HepG2 (cell line): ENCODE data around the gene NEGR1. TPM values are rescaled to one million over a fixed set of nuclear protein-coding genes. Genes with fewer than 3 reads are reported as not detected.

Experiments used
- ATAC-seq: fragments of 200-7000 bp; cut with Tn5 transposase; 3 replicates; pipeline ENCODE4 v1.9.1; 2020; ENCODE audit warnings: mild to moderate bottlenecking, moderate library complexity
- BruUV-seq: library from RNA; stranded (reverse); fragments of 400-500 nt; replicated peaks from 2 replicates; lab custom pipeline; 2021; lab: Mats Ljungman, UMichigan
- CTCF ChIA-PET: fragments of 300-600 bp; formaldehyde crosslinking; extraction: SDS; loops from one replicate; lab custom pipeline; 2021; ENCODE audit warnings: low total read pairs, inconsistent platforms, low intra/inter-chr PET ratio; lab: Yijun Ruan, JAX
- POLR2A ChIA-PET: fragments of 350-600 bp; sonication (Branson Sonifier 250); formaldehyde crosslinking; loops from one replicate; lab custom pipeline; 2020; ENCODE audit warnings: antibody characterized with exemption, inconsistent platforms; lab: Yijun Ruan, JAX
- DNase-seq: peaks from one replicate; pipeline ENCODE4 v3.0.0-alpha.2; 2015; ENCODE audit warnings: low spot score
- FAIRE-seq: peaks from 3 replicates; lab custom pipeline; 2011; peaks lifted over from hg19 to GRCh38; lab: Jason Lieb, UNC
- H2AFZ ChIP-seq: one replicate; pipeline ENCODE4 v1.6.1; 2011; ENCODE audit warnings: low read length, inconsistent platforms
- H3K27ac ChIP-seq: fragments of 300-600 bp; 3 replicates; pipeline ENCODE4 v1.8.0; 2011; ENCODE audit warnings: mixed run types, mild to moderate bottlenecking, mixed read lengths, low read length, inconsistent platforms; ENCODE audit not compliant: insufficient read depth; ENCODE audit errors: extremely low read length
- H3K27me3 ChIP-seq, 2 experiments: fragments of 200-600 bp in 1 of 2; 2 replicates in 1 of 2; 3 replicates in 1 of 2; pipeline versions ENCODE4 v1.6.0 to v1.8.0; 2011; ENCODE audit warnings: low read length in 2 of 2, mild to moderate bottlenecking in 2 of 2, moderate library complexity in 2 of 2, inconsistent platforms in 1 of 2; ENCODE audit not compliant: insufficient read depth in 2 of 2, control insufficient read depth in 1 of 2
- H3K36me3 ChIP-seq, 2 experiments: fragments of 200-600 bp in 1 of 2; replicated peaks in 1 of 2; 2 replicates in 1 of 2; 3 replicates in 1 of 2; pipeline versions ENCODE4 v1.5.1 to v1.8.0; 2011; ENCODE audit warnings: low read length in 2 of 2, inconsistent platforms in 1 of 2; ENCODE audit not compliant: insufficient read depth in 2 of 2, control insufficient read depth in 1 of 2
- H3K4me1 ChIP-seq: 2 replicates; pipeline ENCODE4 v1.5.1; 2012; ENCODE audit warnings: low read length, inconsistent platforms; ENCODE audit not compliant: insufficient read depth
- H3K4me2 ChIP-seq: 2 replicates; pipeline ENCODE4 v1.6.0; 2011; ENCODE audit warnings: low read depth, low read length, inconsistent platforms
- H3K4me3 ChIP-seq, 3 experiments: fragments of 200-600 bp in 1 of 3; sonication (generic), shearing (Covaris generic) in 1 of 3; replicated peaks in 1 of 3; 2 replicates each; pipeline ENCODE4 v1.5.1; 2011 to 2016; ENCODE audit warnings: low read length in 3 of 3, inconsistent platforms in 2 of 3, low read depth in 2 of 3, mild to moderate bottlenecking in 2 of 3, control low read depth in 1 of 3, mixed read lengths in 1 of 3; ENCODE audit not compliant: insufficient read depth in 1 of 3
- H3K79me2 ChIP-seq: one replicate; pipeline ENCODE4 v1.6.1; 2011; ENCODE audit warnings: low read length, inconsistent platforms; ENCODE audit not compliant: insufficient read depth
- H3K9ac ChIP-seq: 2 replicates; pipeline ENCODE4 v1.6.0; 2011; ENCODE audit warnings: mild to moderate bottlenecking, low read depth, low read length, inconsistent platforms; ENCODE audit not compliant: insufficient read depth
- H3K9me3 ChIP-seq: 2 replicates; pipeline ENCODE4 v1.5.1; 2012; ENCODE audit warnings: mild to moderate bottlenecking, low read length
- H4K20me1 ChIP-seq: 2 replicates; pipeline ENCODE4 v1.6.0; 2011; ENCODE audit warnings: inconsistent platforms, mild to moderate bottlenecking, low read length, moderate library complexity; ENCODE audit not compliant: insufficient read depth
- CENPT ChIP-seq: sonication (generic); formaldehyde crosslinking; IDR thresholded peaks from 2 replicates; pipeline ENCODE4 v1.8.0; 2022; ENCODE audit warnings: low read depth, mild to moderate bottlenecking, moderate library complexity, missing genetic modification reagents
- HMG20B ChIP-seq: conservative IDR thresholded peaks from 2 replicates; pipeline ENCODE4 v1.6.1; 2016; ENCODE audit warnings: missing genetic modification reagents, missing compliant biosample characterization
- KDM2A ChIP-seq: sonication (generic); formaldehyde crosslinking; IDR thresholded peaks from 2 replicates; pipeline ENCODE4 v1.4.0; 2020; ENCODE audit warnings: low read depth, missing genetic modification reagents, borderline replicate concordance
- MED8 ChIP-seq: sonication (generic); formaldehyde crosslinking; IDR thresholded peaks from 2 replicates; pipeline ENCODE4 v1.8.1; 2023; ENCODE audit warnings: mild to moderate bottlenecking, missing genetic modification reagents; ENCODE audit not compliant: insufficient replicate concordance
- NR2F2 ChIP-seq: IDR thresholded peaks from 2 replicates; pipeline ENCODE4 v1.6.1; 2012; ENCODE audit warnings: low read depth, inconsistent platforms, borderline replicate concordance
- ZNF3 ChIP-seq: IDR thresholded peaks from 2 replicates; pipeline ENCODE4 v1.7.0; 2017; ENCODE audit warnings: inconsistent platforms
- ZNF335 ChIP-seq: sonication (generic); formaldehyde crosslinking; IDR thresholded peaks from 2 replicates; pipeline ENCODE4 v1.4.0; 2020; ENCODE audit warnings: missing genetic modification reagents
- ZNF383 ChIP-seq: sonication (generic); formaldehyde crosslinking; IDR thresholded peaks from 2 replicates; pipeline ENCODE4 v1.4.0; 2020; ENCODE audit warnings: missing genetic modification reagents, mild to moderate bottlenecking, borderline replicate concordance
- ZNF556 ChIP-seq: sonication (generic); formaldehyde crosslinking; IDR thresholded peaks from 2 replicates; pipeline ENCODE4 v1.4.0; 2020; ENCODE audit warnings: mild to moderate bottlenecking, missing genetic modification reagents, borderline replicate concordance
- ZNF615 ChIP-seq: sonication (generic); formaldehyde crosslinking; IDR thresholded peaks from 2 replicates; pipeline ENCODE4 v1.5.0; 2020; ENCODE audit warnings: mild to moderate bottlenecking, missing genetic modification reagents, borderline replicate concordance
- ZNF883 ChIP-seq: sonication (generic); formaldehyde crosslinking; IDR thresholded peaks from 2 replicates; pipeline ENCODE4 v1.5.1; 2020; ENCODE audit warnings: mild to moderate bottlenecking, missing genetic modification reagents; ENCODE audit errors: not compliant biosample characterization
- WGBS: methylation state at CpG from one replicate; pipeline ENCODE4 v1.1.6; 2017; ENCODE audit warnings: low lambda C conversion rate; 5-methylcytosine and 5-hydroxymethylcytosine counted together
- in situ Hi-C: cut with HindIII; loops from 2 replicates; pipeline ENCODE4 v1.10.0; 2017; ENCODE audit warnings: low pct_unique_long_range_greater_than_20kb; ENCODE audit not compliant: extremely low pct_ligation_motif_present
- intact Hi-C: fragments of 100-400 bp; cut with micrococcal nuclease; formaldehyde crosslinking; loops from one replicate; pipeline ENCODE4 v1.10.0; 2022; ENCODE audit not compliant: unreplicated experiment
- polyA plus RNA-seq, 8 experiments: library from polyadenylated mRNA; depleted of rRNA in 3 of 8; stranded (reverse) in 7 of 8; unstranded in 1 of 8; fragments of >200 nt; fragmentation: Illumina TruSeq in 4 of 8; extraction: Trizol in 4 of 8; gene quantifications; 2 replicates each; pipeline versions ENCODE4 v1.2.1 to v1.2.3, GENCODE V29; 2011 to 2016; ENCODE audit warnings: low read depth in 4 of 8, missing spikeins in 1 of 8, mixed read lengths in 1 of 8; ENCODE audit not compliant: insufficient read depth in 1 of 8
- total RNA-seq, 5 experiments: library from RNA; depleted of rRNA; stranded (reverse); fragments of >200 nt; fragmentation: Illumina TruSeq; extraction: Trizol; gene quantifications; 2 replicates each; pipeline ENCODE4 v1.2.3, GENCODE V29; 2016; ENCODE audit warnings: low read depth in 1 of 5
- TF ChIP-seq, protein P1 (sequence below): sonication (generic); formaldehyde crosslinking; IDR thresholded peaks from 2 replicates; pipeline ENCODE4 v1.4.0; 2020; ENCODE audit warnings: missing genetic modification reagents, borderline replicate concordance
- TF ChIP-seq, protein P2 (sequence below): sonication (generic); formaldehyde crosslinking; IDR thresholded peaks from 2 replicates; pipeline ENCODE4 v1.4.0; 2020; ENCODE audit warnings: missing genetic modification reagents, borderline replicate concordance
- TF ChIP-seq, protein P3 (sequence below): sonication (generic); formaldehyde crosslinking; IDR thresholded peaks from 2 replicates; pipeline ENCODE4 v1.4.0; 2020; ENCODE audit warnings: missing genetic modification reagents
- TF ChIP-seq, protein P4 (sequence below): sonication (generic); formaldehyde crosslinking; IDR thresholded peaks from 2 replicates; pipeline ENCODE4 v1.4.0; 2020; ENCODE audit warnings: missing genetic modification reagents

Gene NEGR1
- total and polyA plus RNA-seq, 2 of the 13 experiments (the other 11 are each of a cell fraction or from before 2014, with no cell fraction given), result not detected

DNA sequence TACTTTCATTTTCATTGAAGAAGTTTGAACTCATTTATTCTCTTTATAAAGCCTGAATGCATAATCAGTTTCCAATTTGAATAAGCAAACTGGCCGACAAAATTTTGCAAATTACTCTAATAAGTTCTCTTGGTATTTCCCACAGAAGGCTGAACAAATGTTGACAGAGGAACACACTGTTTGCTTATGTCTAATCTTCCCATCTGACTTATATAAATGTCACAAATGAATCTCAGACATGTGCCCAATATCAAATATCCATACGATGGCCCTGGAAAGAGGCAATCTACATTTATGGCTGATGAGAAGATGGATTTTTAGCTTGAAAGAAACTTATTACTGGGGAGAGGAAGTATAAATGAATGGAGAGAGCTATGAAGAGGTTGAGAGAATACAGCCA, 820.9 kb downstream of the NEGR1 start:
- POLR2A ChIA-PET, result no interaction called here
- intact Hi-C loops, result no loop called here

More for the DNA sequence above, 820.9 kb downstream of the NEGR1 start:
- no peak overlapping the region for H2AFZ ChIP-seq
- ATAC-seq (no peak), DNase-seq (no peak), FAIRE-seq (no peak)
- peaks cover 35% of the 10 kb centered on the region for H3K9me3 ChIP-seq
- no TSS peak for BruUV-seq
- H3K9ac ChIP-seq, result no peak overlapping the region
- TF ChIP-seq KDM2A (CRISPR knock-in tag) (no peak), HMG20B (CRISPR knock-in tag) (no peak), ZNF556 (no peak), ZNF383 (CRISPR knock-in tag) (no peak), MED8 (CRISPR knock-in tag) (no peak), CENPT (CRISPR knock-in tag) (no peak), ZNF335 (CRISPR knock-in tag) (no peak), ZNF615 (no peak), ZNF883 (CRISPR knock-in tag) (no peak), ZNF3 (CRISPR knock-in tag) (no peak), NR2F2 (no peak)
- TF ChIP-seq, protein P1, sequence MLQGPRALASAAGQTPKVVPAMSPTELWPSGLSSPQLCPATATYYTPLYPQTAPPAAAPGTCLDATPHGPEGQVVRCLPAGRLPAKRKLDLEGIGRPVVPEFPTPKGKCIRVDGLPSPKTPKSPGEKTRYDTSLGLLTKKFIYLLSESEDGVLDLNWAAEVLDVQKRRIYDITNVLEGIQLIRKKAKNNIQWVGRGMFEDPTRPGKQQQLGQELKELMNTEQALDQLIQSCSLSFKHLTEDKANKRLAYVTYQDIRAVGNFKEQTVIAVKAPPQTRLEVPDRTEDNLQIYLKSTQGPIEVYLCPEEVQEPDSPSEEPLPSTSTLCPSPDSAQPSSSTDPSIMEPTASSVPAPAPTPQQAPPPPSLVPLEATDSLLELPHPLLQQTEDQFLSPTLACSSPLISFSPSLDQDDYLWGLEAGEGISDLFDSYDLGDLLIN, result no peak
- TF ChIP-seq, protein P2, sequence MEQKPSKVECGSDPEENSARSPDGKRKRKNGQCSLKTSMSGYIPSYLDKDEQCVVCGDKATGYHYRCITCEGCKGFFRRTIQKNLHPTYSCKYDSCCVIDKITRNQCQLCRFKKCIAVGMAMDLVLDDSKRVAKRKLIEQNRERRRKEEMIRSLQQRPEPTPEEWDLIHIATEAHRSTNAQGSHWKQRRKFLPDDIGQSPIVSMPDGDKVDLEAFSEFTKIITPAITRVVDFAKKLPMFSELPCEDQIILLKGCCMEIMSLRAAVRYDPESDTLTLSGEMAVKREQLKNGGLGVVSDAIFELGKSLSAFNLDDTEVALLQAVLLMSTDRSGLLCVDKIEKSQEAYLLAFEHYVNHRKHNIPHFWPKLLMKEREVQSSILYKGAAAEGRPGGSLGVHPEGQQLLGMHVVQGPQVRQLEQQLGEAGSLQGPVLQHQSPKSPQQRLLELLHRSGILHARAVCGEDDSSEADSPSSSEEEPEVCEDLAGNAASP (CRISPR knock-in tag), result no peak
- TF ChIP-seq, protein P3, sequence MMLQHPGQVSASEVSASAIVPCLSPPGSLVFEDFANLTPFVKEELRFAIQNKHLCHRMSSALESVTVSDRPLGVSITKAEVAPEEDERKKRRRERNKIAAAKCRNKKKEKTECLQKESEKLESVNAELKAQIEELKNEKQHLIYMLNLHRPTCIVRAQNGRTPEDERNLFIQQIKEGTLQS (CRISPR knock-in tag), result no peak
- TF ChIP-seq, protein P4, sequence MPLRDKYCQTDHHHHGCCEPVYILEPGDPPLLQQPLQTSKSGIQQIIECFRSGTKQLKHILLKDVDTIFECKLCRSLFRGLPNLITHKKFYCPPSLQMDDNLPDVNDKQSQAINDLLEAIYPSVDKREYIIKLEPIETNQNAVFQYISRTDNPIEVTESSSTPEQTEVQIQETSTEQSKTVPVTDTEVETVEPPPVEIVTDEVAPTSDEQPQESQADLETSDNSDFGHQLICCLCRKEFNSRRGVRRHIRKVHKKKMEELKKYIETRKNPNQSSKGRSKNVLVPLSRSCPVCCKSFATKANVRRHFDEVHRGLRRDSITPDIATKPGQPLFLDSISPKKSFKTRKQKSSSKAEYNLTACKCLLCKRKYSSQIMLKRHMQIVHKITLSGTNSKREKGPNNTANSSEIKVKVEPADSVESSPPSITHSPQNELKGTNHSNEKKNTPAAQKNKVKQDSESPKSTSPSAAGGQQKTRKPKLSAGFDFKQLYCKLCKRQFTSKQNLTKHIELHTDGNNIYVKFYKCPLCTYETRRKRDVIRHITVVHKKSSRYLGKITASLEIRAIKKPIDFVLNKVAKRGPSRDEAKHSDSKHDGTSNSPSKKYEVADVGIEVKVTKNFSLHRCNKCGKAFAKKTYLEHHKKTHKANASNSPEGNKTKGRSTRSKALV (CRISPR knock-in tag), result no peak
- no peak overlapping the region for H3K4me2 ChIP-seq
- H3K36me3 ChIP-seq, result no peaks in the 10 kb centered on the region
- H3K4me1 ChIP-seq, result no peaks in the 10 kb centered on the region
- WGBS, result 22% methylated on average over 2 of the region's 2 CpGs
- H4K20me1 ChIP-seq, result no peaks in the 10 kb centered on the region
- CTCF ChIA-PET, result no interaction called here
- in situ Hi-C loops, result no loop called here
- no peaks in the 10 kb centered on the region for H3K27me3 ChIP-seq
- H3K4me3 ChIP-seq, result no peak overlapping the region
- H3K79me2 ChIP-seq, result no peaks in the 10 kb centered on the region
- no peak overlapping the region for H3K27ac ChIP-seq
